HFFc6 (cell line): ENCODE results near the gene TRIM52. TPM values are rescaled to one million over a fixed set of nuclear protein-coding genes. Genes with fewer than 3 reads are reported as not detected.

Experiments used
- DNase-seq: peaks from one replicate; pipeline ENCODE4 v3.0.0-alpha.2; 2018
- H3K27ac Mint-ChIP-seq: 2 replicates; pipeline ENCODE4 v1.8.0; 2020; ENCODE audit warnings: mild to moderate bottlenecking, mixed read lengths
- H3K27me3 Mint-ChIP-seq: 2 replicates; pipeline ENCODE4 v1.8.0; 2021; ENCODE audit warnings: mild to moderate bottlenecking, moderate library complexity, mixed read lengths; ENCODE audit not compliant: insufficient read depth
- H3K36me3 Mint-ChIP-seq: 2 replicates; pipeline ENCODE4 v1.8.0; 2021; ENCODE audit warnings: low read depth, mixed read lengths
- H3K4me1 Mint-ChIP-seq: 2 replicates; pipeline ENCODE4 v1.8.0; 2020; ENCODE audit warnings: low read depth, mixed read lengths
- H3K4me3 Mint-ChIP-seq: 2 replicates; pipeline ENCODE4 v1.8.0; 2020; ENCODE audit warnings: mild to moderate bottlenecking, moderate library complexity, mixed read lengths
- H3K9me3 Mint-ChIP-seq: 2 replicates; pipeline ENCODE4 v1.8.0; 2020; ENCODE audit warnings: mild to moderate bottlenecking, mixed read lengths
- CTCF ChIP-seq: fragments of 200-600 bp; sonication (generic); IDR thresholded peaks from 2 replicates; pipeline ENCODE4 v1.5.0; 2021; ENCODE audit warnings: antibody characterized with exemption, mild to moderate bottlenecking
- total RNA-seq, 6 experiments: library from RNA; stranded (reverse); fragmentation: NEBNext Ultra II Directional; extraction: Animal tissue kit (Norgen Biotek cat#: 25700); gene quantifications; 2 replicates in 1 of 6; 3 replicates in 5 of 6; pipeline ENCODE4 v1.2.3, GENCODE V29; 2021

TRIM52 gene
- total RNA-seq, 6 experiments from 2014 or later = 5.2 to 6.9 (median 5.6) TPM

DNA sequence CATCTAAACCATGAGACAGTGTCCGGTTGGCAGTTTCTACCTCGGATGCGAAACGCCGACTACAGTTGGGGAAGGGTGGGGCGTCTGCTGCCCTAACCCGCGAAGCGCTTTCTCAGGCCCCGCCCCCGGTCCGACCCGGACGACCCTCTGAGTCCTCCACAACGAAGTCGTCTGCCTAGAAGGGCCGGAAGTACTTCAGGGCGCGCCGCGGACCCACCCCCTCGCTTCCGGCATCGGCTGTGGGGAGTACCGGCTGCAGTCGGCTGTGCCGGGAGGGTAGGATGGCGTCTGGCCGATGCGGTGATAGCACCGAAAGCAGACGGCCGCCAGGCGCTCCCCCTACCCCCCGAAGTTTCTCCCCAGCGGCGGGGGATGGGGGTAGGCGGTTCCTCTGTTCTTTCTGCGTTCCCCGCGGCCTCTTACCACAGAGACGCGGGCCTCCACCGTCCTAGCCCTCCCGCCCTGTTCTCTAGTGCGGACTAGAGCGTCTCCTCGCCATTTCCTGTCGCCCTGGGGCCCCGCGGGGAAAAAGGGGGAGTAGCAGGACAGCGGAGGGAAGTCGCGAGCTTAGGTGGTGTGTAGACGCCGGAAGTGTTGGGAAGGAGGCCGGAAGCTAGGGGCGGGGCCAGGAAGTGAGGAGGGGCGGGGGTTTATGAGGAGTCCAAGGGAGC, 37.8 kb downstream of the TRIM52 start, which contains the start of gene TRIM41:
Gene TRIM41 (plus strand): TSS at position 224 of the 671 bp plus-strand sequence. CDS start 719 bp downstream, outside the sequence.
- peak; percentile 53; the same call in 1 of the 2 replicates for TF ChIP-seq CTCF
- peaks cover 17% of the 10 kb centered on the region for H3K27me3 Mint-ChIP-seq
- peak within 1 kb of the TSS; percentile 98 for H3K27ac Mint-ChIP-seq
- H3K4me1 Mint-ChIP-seq = peaks cover 42% of the 10 kb centered on the region
- H3K9me3 Mint-ChIP-seq = no peaks in the 10 kb centered on the region; the same call in 1 of the 2 replicates
- peak within 1 kb of the TSS; percentile 96 for H3K4me3 Mint-ChIP-seq
- peak; percentile 98 for DNase-seq
- H3K36me3 Mint-ChIP-seq = no peaks in the 10 kb centered on the region; the same call in 1 of the 2 replicates

- DNase-seq = peak; percentile 49
- peak overlapping the region; percentile 98 for H3K27ac Mint-ChIP-seq
- no peaks in the 10 kb centered on the region; the same call in 1 of the 2 replicates for H3K9me3 Mint-ChIP-seq
- no peak; the same call in 1 of the 2 replicates for TF ChIP-seq CTCF
- H3K36me3 Mint-ChIP-seq = no peaks in the 10 kb centered on the region; the same call in 1 of the 2 replicates
- H3K4me1 Mint-ChIP-seq = peaks cover 47% of the 10 kb centered on the region
- H3K4me3 Mint-ChIP-seq = peak overlapping the region; percentile 96
- peaks cover 21% of the 10 kb centered on the region for H3K27me3 Mint-ChIP-seq
Observed at GRCh38 chr5:181222630-181223057, 38.3 kb downstream of the TRIM52 start.

- Mint-ChIP-seq H3K4me1 (peaks cover 52% of the 10 kb centered on the region), H3K9me3 (no peaks in the 10 kb centered on the region; the same call in 1 of the 2 replicates), H3K4me3 (peak overlapping the region; percentile 96), H3K36me3 (no peaks in the 10 kb centered on the region; the same call in 1 of the 2 replicates), H3K27me3 (peaks cover 22% of the 10 kb centered on the region), H3K27ac (peak overlapping the region; percentile 98)
- TF ChIP-seq CTCF = no peak
- peak; percentile 99 for DNase-seq
Observed at GRCh38 chr5:181221792-181222629, 38.9 kb downstream of the TRIM52 start.

GRCh38 chr5:181221105-181221791, 39.7 kb downstream of the TRIM52 start:
- Mint-ChIP-seq H3K27me3 (peaks cover 22% of the 10 kb centered on the region), H3K4me3 (peak overlapping the region; percentile 96), H3K27ac (peak overlapping the region; percentile 98), H3K36me3 (no peaks in the 10 kb centered on the region; the same call in 1 of the 2 replicates), H3K9me3 (no peaks in the 10 kb centered on the region; the same call in 1 of the 2 replicates), H3K4me1 (peaks cover 51% of the 10 kb centered on the region)
- TF ChIP-seq CTCF = no peak
- no peak for DNase-seq

GRCh38 chr5:181220178-181220515, 40.8 kb downstream of the TRIM52 start:
- DNase-seq = no peak
- no peak overlapping the region for H3K27ac Mint-ChIP-seq
- H3K4me3 Mint-ChIP-seq = no peak overlapping the region
- H3K9me3 Mint-ChIP-seq = no peaks in the 10 kb centered on the region; the same call in 1 of the 2 replicates
- H3K36me3 Mint-ChIP-seq = no peaks in the 10 kb centered on the region; the same call in 1 of the 2 replicates
- H3K27me3 Mint-ChIP-seq = peaks cover 22% of the 10 kb centered on the region
- TF ChIP-seq CTCF = no peak
- H3K4me1 Mint-ChIP-seq = peaks cover 46% of the 10 kb centered on the region
